22Rv1 (cell line): Measurements from ENCODE around the gene ZC3H14.

ENCODE experiments used
- H3K27ac ChIP-seq: fragments of 450-650 bp; 2 replicates; pipeline ENCODE4 v1.5.1; 2017
- CTCF ChIP-seq: fragments of 450-650 bp; IDR thresholded peaks from 2 replicates; pipeline ENCODE4 v1.5.1; 2017; ENCODE audit warnings: mild to moderate bottlenecking
- ZFX ChIP-seq: fragments of 450-650 bp; IDR thresholded peaks from 2 replicates; pipeline ENCODE4 v1.6.1; 2017; ENCODE audit warnings: antibody characterized with exemption, borderline replicate concordance

ZC3H14 gene

GRCh38 chr14:88618476-88618875 is 55.6 kb downstream of the ZC3H14 start:
- TF ChIP-seq ZFX: no peak
- H3K27ac ChIP-seq: no peak overlapping the region

DNA sequence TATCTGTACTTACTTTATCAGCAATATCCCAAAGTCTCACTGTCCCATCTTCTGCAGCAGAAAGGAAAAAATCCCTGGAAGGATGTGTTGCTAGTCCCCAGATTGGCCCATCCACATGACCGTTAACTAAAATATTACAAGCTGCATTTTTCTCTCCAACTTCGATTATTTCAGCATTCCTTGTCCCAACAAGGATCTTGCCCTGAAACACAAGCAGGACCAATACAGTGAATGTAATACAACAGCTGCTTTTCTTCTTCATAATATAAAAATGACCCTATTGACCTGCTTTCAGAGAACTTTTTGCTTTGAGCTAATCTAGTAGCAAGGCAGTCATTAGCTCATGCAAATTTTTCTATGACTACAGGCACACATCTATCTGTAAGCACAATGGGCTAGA is 58.3 kb downstream of the ZC3H14 start:
- H3K27ac ChIP-seq: no peak overlapping the region
- no peak for TF ChIP-seq CTCF
- TF ChIP-seq ZFX: no peak

- H3K27ac ChIP-seq: no peak overlapping the region
Measured at GRCh38 chr14:88625671-88626070, 62.8 kb downstream of the ZC3H14 start.

GRCh38 chr14:88628033-88628432 is 65.2 kb downstream of the ZC3H14 start:
- TF ChIP-seq ZFX (no peak), CTCF (no peak)
- H3K27ac ChIP-seq: no peak overlapping the region

More at GRCh38 chr14:88625671-88626070, 62.8 kb downstream of the ZC3H14 start:
- TF ChIP-seq CTCF (no peak), ZFX (no peak)

DNA sequence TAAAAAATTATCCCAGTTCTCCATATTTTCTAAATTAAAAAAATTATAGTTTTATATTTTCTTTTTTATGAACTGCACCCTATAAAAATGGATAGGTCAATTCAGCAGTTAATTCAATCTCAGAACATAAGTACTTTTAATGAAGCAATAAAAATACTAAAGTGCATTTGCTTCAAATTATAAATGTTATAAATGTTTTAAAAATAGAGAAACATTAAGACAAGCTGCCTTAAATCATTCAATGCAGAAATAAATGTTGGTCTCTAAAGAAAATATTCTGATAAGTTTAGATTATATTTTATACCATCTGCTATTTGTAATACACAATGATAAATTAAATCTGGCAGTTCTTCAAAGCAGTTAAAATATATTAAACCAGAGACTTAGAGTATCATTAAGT is 65.6 kb downstream of the ZC3H14 start:
- TF ChIP-seq ZFX (no peak), CTCF (no peak)

DNA sequence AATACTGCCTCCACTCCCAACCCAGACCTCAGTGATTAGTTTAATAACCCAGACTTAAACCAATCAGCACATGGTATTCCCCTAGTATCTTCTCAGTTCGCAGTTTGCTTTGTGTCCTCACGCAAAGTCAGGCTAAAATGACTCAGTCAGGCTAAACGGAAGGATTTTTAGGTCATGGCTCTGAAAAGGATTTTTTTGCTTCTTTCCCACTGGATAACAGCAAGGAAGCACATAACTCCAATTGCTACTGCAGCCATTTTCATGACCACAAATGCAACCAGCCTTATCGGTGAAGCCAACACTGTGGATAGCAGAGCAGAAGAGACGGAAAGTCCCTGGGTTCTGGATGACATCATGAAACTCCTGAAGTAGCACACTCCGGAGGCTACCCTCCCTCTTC is 67.7 kb downstream of the ZC3H14 start:
- TF ChIP-seq ZFX (no peak), CTCF (no peak)
- no peak overlapping the region for H3K27ac ChIP-seq

More for the DNA sequence above, 65.6 kb downstream of the ZC3H14 start:
- no peak overlapping the region for H3K27ac ChIP-seq

- no peak overlapping the region for H3K27ac ChIP-seq
- TF ChIP-seq CTCF: no peak
- TF ChIP-seq ZFX: no peak
Measured at GRCh38 chr14:88631091-88631490, 68.3 kb downstream of the ZC3H14 start.

DNA sequence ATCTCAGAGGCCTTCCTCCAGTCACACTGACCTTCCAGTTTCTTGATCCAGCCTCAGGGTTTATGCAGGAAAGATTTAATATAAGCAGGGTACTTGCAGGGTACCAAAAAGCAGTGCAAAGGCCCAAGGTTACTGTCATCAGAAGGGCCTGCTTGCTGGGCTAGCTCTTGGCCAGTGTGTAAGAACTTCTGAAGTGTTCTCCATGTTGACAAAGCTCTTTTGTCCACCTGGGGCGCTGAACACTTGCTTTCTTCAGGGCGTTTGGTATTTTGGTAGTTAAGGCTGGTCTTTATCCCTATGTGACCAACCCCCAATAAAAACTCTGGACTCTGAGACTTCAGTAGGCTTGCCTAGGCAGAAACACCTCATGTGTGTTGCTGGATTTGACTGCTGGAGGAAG is 69.7 kb downstream of the ZC3H14 start:
- no peak overlapping the region for H3K27ac ChIP-seq
- no peak for TF ChIP-seq CTCF
- no peak for TF ChIP-seq ZFX
